Panc1 (cell line): ENCODE results near the gene BAG1.

Experiments
- CTCF ChIP-seq: fragments of 450-650 bp; IDR thresholded peaks from 2 replicates; pipeline ENCODE4 v1.5.1; 2017; ENCODE audit warnings: mild to moderate bottlenecking
- POLR2AphosphoS5 ChIP-seq: IDR thresholded peaks from 2 replicates; pipeline ENCODE4 v1.6.1; 2012; ENCODE audit warnings: mild to moderate bottlenecking, low read depth, low read length, moderate library complexity
- SIN3A ChIP-seq: IDR thresholded peaks from 2 replicates; pipeline ENCODE4 v1.6.1; 2012; ENCODE audit warnings: low read depth, mild to moderate bottlenecking, low read length, moderate library complexity, borderline replicate concordance; ENCODE audit not compliant: insufficient read depth
- TCF7L2 ChIP-seq: IDR thresholded peaks from 2 replicates; pipeline ENCODE4 v1.6.1; 2011; ENCODE audit warnings: mild to moderate bottlenecking, low read depth, low read length, inconsistent platforms

GRCh38 chr9:33260372-33260771, 4.1 kb downstream of the BAG1 start:
- TF ChIP-seq CTCF (no peak), TCF7L2 (no peak), SIN3A (no peak), POLR2AphosphoS5 (no peak)
